Endothelial cell of umbilical vein (primary cell): ENCODE data around the gene CEP83. TPM values are rescaled to one million over a fixed set of nuclear protein-coding genes. Genes with fewer than 3 reads are reported as not detected.

Experiments
- BruUV-seq: library from RNA; stranded (reverse); fragments of 400-500 nt; replicated peaks from 2 replicates; lab custom pipeline; 2021; lab: Mats Ljungman, UMichigan
- CTCF ChIA-PET: fragments of 300-600, 350-600 bp; sonication (Branson Sonifier 250); formaldehyde crosslinking; loops from one replicate; lab custom pipeline; 2021; ENCODE audit warnings: antibody characterized with exemption, inconsistent platforms; lab: Charles Lee
- POLR2A ChIA-PET: fragments of 300-600, 350-600 bp; sonication (Branson Sonifier 250); formaldehyde crosslinking; loops from one replicate; lab custom pipeline; 2021; ENCODE audit warnings: antibody characterized with exemption, inconsistent platforms; lab: Charles Lee
- DNase-seq: peaks from one replicate; pipeline ENCODE4 v3.0.0-alpha.2; 2011; ENCODE audit warnings: low read depth, low spot score
- FAIRE-seq: peaks from 2 replicates; lab custom pipeline; 2011; peaks lifted over from hg19 to GRCh38; lab: Jason Lieb, UNC
- H2AFZ ChIP-seq: 2 replicates; pipeline ENCODE4 v1.6.0; 2012; ENCODE audit warnings: low read depth, low read length, control low read depth, inconsistent platforms
- H3K27ac ChIP-seq: 2 replicates; pipeline ENCODE4 v1.5.1; 2011; ENCODE audit warnings: low read depth, mild to moderate bottlenecking, control low read depth, low read length, moderate library complexity; ENCODE audit not compliant: insufficient read depth
- H3K27me3 ChIP-seq, 2 experiments: 2 replicates each; pipeline versions ENCODE4 v1.6.0 to v1.6.1; 2011; ENCODE audit warnings: low read length in 2 of 2, mixed read lengths in 1 of 2; ENCODE audit not compliant: control insufficient read depth in 2 of 2, insufficient read depth in 2 of 2
- H3K36me3 ChIP-seq, 2 experiments: 2 replicates in 1 of 2; 3 replicates in 1 of 2; pipeline ENCODE4 v1.5.1; 2011; ENCODE audit warnings: low read length in 2 of 2, mild to moderate bottlenecking in 1 of 2, moderate library complexity in 1 of 2; ENCODE audit not compliant: control insufficient read depth in 2 of 2, insufficient read depth in 2 of 2; ENCODE audit errors: extremely low read depth in 1 of 2
- H3K4me1 ChIP-seq: 3 replicates; pipeline ENCODE4 v1.5.1; 2011; ENCODE audit warnings: mild to moderate bottlenecking, low read length; ENCODE audit not compliant: control insufficient read depth, insufficient read depth; ENCODE audit errors: extremely low read depth
- H3K4me2 ChIP-seq: 2 replicates; pipeline ENCODE4 v1.6.1; 2011; ENCODE audit warnings: low read length, control low read depth, mixed read lengths; ENCODE audit not compliant: insufficient read depth
- H3K4me3 ChIP-seq, 3 experiments: fragments of 200-600 bp in 1 of 3; sonication (generic), shearing (Covaris generic) in 1 of 3; replicated peaks in 1 of 3; 2 replicates each; pipeline ENCODE4 v1.5.1; 2011 to 2016; ENCODE audit warnings: control low read depth in 3 of 3, low read length in 3 of 3, mild to moderate bottlenecking in 2 of 3, inconsistent platforms in 1 of 3, low read depth in 1 of 3, moderate library complexity in 1 of 3; ENCODE audit not compliant: insufficient read depth in 1 of 3
- H3K79me2 ChIP-seq: 2 replicates; pipeline ENCODE4 v1.6.0; 2012; ENCODE audit warnings: low read length, inconsistent platforms; ENCODE audit not compliant: control insufficient read depth, insufficient read depth
- H3K9ac ChIP-seq: replicated peaks from 2 replicates; pipeline ENCODE3; 2011; ENCODE audit warnings: low read length, control low read depth; ENCODE audit not compliant: insufficient read depth; ENCODE audit errors: extremely low read depth
- H3K9me1 ChIP-seq: replicated peaks from 3 replicates; pipeline ENCODE4 v1.6.0; 2011; ENCODE audit warnings: mild to moderate bottlenecking, low read length; ENCODE audit not compliant: control insufficient read depth, insufficient read depth; ENCODE audit errors: extremely low read depth
- H3K9me3 ChIP-seq: replicated peaks from 2 replicates; pipeline ENCODE4 v1.5.1; 2012; ENCODE audit warnings: low read length, inconsistent platforms; ENCODE audit not compliant: control insufficient read depth, insufficient read depth
- H4K20me1 ChIP-seq: replicated peaks from 2 replicates; pipeline ENCODE3; 2011; ENCODE audit warnings: mild to moderate bottlenecking, low read length; ENCODE audit not compliant: control insufficient read depth, insufficient read depth; ENCODE audit errors: extremely low read depth
- EZH2 ChIP-seq: IDR thresholded peaks from 2 replicates; pipeline ENCODE4 v1.6.1; 2012; ENCODE audit warnings: borderline replicate concordance, low read depth, mild to moderate bottlenecking, moderate library complexity, low read length, inconsistent platforms; ENCODE audit not compliant: severe bottlenecking
- FOS ChIP-seq: IDR thresholded peaks from 2 replicates; pipeline ENCODE4 v1.6.1; 2011; ENCODE audit warnings: mild to moderate bottlenecking, low read length, moderate library complexity, borderline replicate concordance; ENCODE audit not compliant: insufficient read depth
- GATA2 ChIP-seq: IDR thresholded peaks from 2 replicates; pipeline ENCODE4 v1.7.0; 2011; ENCODE audit warnings: low read depth, mild to moderate bottlenecking, moderate library complexity, mixed read lengths, low read length; ENCODE audit not compliant: insufficient read length, insufficient read depth
- JUN ChIP-seq: IDR thresholded peaks from 2 replicates; pipeline ENCODE4 v1.6.1; 2011; ENCODE audit warnings: borderline replicate concordance, low read depth; ENCODE audit not compliant: insufficient read length, insufficient read depth
- MAX ChIP-seq: IDR thresholded peaks from 2 replicates; pipeline ENCODE4 v1.6.1; 2011; ENCODE audit not compliant: insufficient read depth, insufficient read length
- MYC ChIP-seq: IDR thresholded peaks from one replicate; pipeline ENCODE4 v1.6.1; 2011; ENCODE audit warnings: mild to moderate bottlenecking, low read depth, low read length
- POLR2A ChIP-seq: IDR thresholded peaks from 2 replicates; pipeline ENCODE4 v1.6.1; 2012; ENCODE audit warnings: low read depth, mild to moderate bottlenecking, control low read depth, low read length
- POLR2AphosphoS5 ChIP-seq: IDR thresholded peaks from 2 replicates; pipeline ENCODE4 v1.6.1; 2012; ENCODE audit warnings: low read depth, mild to moderate bottlenecking, control low read depth, low read length, moderate library complexity; ENCODE audit not compliant: insufficient read depth
- dilution Hi-C: fragments of 300-500 bp; cut with MboI; formaldehyde crosslinking; loops from one replicate; pipeline ENCODE4 v1.15.0; 2019; ENCODE audit warnings: low sequenced_read_pairs; ENCODE audit not compliant: extremely low pct_ligation_motif_present
- intact Hi-C: fragments of 100-400 bp; cut with micrococcal nuclease; formaldehyde crosslinking; loops from one replicate; pipeline ENCODE4 v1.10.0; 2022
- polyA plus RNA-seq, 4 experiments: library from polyadenylated mRNA; depleted of rRNA in 3 of 4; stranded (reverse) in 3 of 4; unstranded in 1 of 4; fragments of >200 nt; gene quantifications; 2 replicates each; pipeline versions ENCODE4 v1.2.1 to v1.2.3, GENCODE V29; 2011 to 2012; ENCODE audit warnings: missing spikeins in 1 of 4
- total RNA-seq: library from RNA; stranded (reverse); gene quantifications from 2 replicates; pipeline ENCODE4 v1.2.3, GENCODE V29; 2021
- TF ChIP-seq, protein P1 (sequence below), 2 donors: IDR thresholded peaks; 1 replicate in 1 of 2; 2 replicates in 1 of 2; pipeline ENCODE4 v1.5.1; 2011; ENCODE audit warnings: low read length in 2 of 2, mild to moderate bottlenecking in 2 of 2, moderate library complexity in 2 of 2, control low read depth in 1 of 2, inconsistent platforms in 1 of 2, low read depth in 1 of 2; ENCODE audit not compliant: insufficient read depth in 1 of 2; ENCODE audit errors: extremely low read depth in 1 of 2

The CEP83 gene
- total and polyA plus RNA-seq, 2 donors (not counting 3 experiments of a cell fraction or from before 2014, with no cell fraction given) = 2.9 to 15.3 TPM

DNA sequence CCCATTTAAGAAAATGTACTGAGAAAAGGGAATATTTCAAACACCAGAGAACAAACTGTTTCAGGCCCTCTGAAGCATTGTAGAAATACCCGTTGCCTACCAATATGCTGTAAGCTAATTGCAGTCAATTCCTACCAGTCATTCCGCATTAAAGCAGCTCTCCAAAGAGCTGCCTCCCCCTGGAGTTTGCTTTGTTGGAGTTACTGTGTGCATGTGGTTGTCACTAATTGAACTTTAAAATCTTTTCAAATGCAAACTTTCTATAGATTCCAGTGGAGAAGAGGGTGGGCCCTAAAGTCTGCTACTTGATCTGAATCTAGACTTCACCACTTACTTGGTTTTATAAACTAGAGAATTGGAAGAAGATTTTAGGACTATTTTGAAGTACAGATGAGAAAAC lies 198.5 kb downstream of the CEP83 start:
- Histone ChIP-seq H3K36me3 (no peaks in the 10 kb centered on the region), H3K4me3 (no peak overlapping the region), H3K9ac (no peak overlapping the region), H3K79me2 (no peaks in the 10 kb centered on the region), H3K9me1 (no peaks in the 10 kb centered on the region), H4K20me1 (no peaks in the 10 kb centered on the region), H3K9me3 (no peaks in the 10 kb centered on the region), H3K27me3 (peaks cover 2 to 9% of the 10 kb centered on the region in 2 experiments), H2AFZ (no peak overlapping the region), H3K4me2 (no peak overlapping the region), H3K4me1 (no peaks in the 10 kb centered on the region), H3K27ac (no peak overlapping the region)
- POLR2A ChIA-PET = no interaction called here
- DNase-seq = no peak
- dilution Hi-C loops = no loop called here
- no TSS peak for BruUV-seq
- TF ChIP-seq POLR2A = no peak
- CTCF ChIA-PET = no interaction called here
- intact Hi-C loops = no loop called here
- FAIRE-seq = no peak

- dilution Hi-C loops = no loop called here
- H3K9ac ChIP-seq = no peak overlapping the region
- no peaks in the 10 kb centered on the region for H3K9me1 ChIP-seq
- H3K9me3 ChIP-seq = no peaks in the 10 kb centered on the region
- intact Hi-C loops = no loop called here
- ChIA-PET POLR2A (no interaction called here), CTCF (interaction anchor here (0.6 kb wide), 1 partner anchor 40 kb away, joined by 3 read pairs; no protein-coding TSS in a partner anchor)
- peaks cover 2 to 6% of the 10 kb centered on the region in 2 experiments for H3K27me3 ChIP-seq
- BruUV-seq = no TSS peak
- no peaks in the 10 kb centered on the region for H4K20me1 ChIP-seq
- H3K4me3 ChIP-seq = no peak overlapping the region
- FAIRE-seq (no peak), DNase-seq (no peak)
- H3K36me3 ChIP-seq = no peaks in the 10 kb centered on the region
- H3K79me2 ChIP-seq = no peaks in the 10 kb centered on the region
- TF ChIP-seq JUN = no peak
- TF ChIP-seq EZH2 = no peak
- TF ChIP-seq FOS = no peak
- TF ChIP-seq GATA2 = no peak
- TF ChIP-seq MYC = no peak
- TF ChIP-seq MAX = no peak
- TF ChIP-seq, protein P1, sequence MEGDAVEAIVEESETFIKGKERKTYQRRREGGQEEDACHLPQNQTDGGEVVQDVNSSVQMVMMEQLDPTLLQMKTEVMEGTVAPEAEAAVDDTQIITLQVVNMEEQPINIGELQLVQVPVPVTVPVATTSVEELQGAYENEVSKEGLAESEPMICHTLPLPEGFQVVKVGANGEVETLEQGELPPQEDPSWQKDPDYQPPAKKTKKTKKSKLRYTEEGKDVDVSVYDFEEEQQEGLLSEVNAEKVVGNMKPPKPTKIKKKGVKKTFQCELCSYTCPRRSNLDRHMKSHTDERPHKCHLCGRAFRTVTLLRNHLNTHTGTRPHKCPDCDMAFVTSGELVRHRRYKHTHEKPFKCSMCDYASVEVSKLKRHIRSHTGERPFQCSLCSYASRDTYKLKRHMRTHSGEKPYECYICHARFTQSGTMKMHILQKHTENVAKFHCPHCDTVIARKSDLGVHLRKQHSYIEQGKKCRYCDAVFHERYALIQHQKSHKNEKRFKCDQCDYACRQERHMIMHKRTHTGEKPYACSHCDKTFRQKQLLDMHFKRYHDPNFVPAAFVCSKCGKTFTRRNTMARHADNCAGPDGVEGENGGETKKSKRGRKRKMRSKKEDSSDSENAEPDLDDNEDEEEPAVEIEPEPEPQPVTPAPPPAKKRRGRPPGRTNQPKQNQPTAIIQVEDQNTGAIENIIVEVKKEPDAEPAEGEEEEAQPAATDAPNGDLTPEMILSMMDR (IDR thresholded peaks at IDR 0.05; ENCODE audit: extremely low read depth in 1 of 2, insufficient read depth in 1 of 2, low read depth in 1 of 2, low read length in 2 of 2) = no peak
- TF ChIP-seq POLR2AphosphoS5 = no peak
- TF ChIP-seq POLR2A = no peak
- H2AFZ ChIP-seq = no peak overlapping the region
- no peaks in the 10 kb centered on the region for H3K4me1 ChIP-seq
- no peak overlapping the region for H3K27ac ChIP-seq
- H3K4me2 ChIP-seq = no peak overlapping the region
Observed at GRCh38 chr12:94260717-94261116, 198.9 kb downstream of the CEP83 start.
